Tibial nerve (tissue), 3 donors: ENCODE data around the gene GOSR1.

Experiments used
- CTCF ChIP-seq, 5 experiments: fragments of 200-600 bp in 3 of 5; fragments of 450-650 bp in 2 of 5; sonication (generic) in 3 of 5; IDR thresholded peaks; one replicate each; pipeline ENCODE4 v1.5.1; 2016 to 2019; ENCODE audit warnings: antibody characterized with exemption in 5 of 5, mild to moderate bottlenecking in 3 of 5, moderate library complexity in 2 of 5
- POLR2A ChIP-seq, 2 donors: fragments of 450-650 bp; IDR thresholded peaks; one replicate each; pipeline ENCODE4 v1.6.1; 2017; ENCODE audit warnings: antibody characterized with exemption in 2 of 2, mild to moderate bottlenecking in 2 of 2, moderate library complexity in 2 of 2

- TF ChIP-seq CTCF (IDR thresholded peaks at IDR 0.05), result no peak
- TF ChIP-seq POLR2A (IDR thresholded peaks at IDR 0.05), result no peak
Measured at GRCh38 chr17:30436729-30437128, 40.5 kb upstream of the GOSR1 start.
